ENCODE results near the gene GLIS1.

DNA sequence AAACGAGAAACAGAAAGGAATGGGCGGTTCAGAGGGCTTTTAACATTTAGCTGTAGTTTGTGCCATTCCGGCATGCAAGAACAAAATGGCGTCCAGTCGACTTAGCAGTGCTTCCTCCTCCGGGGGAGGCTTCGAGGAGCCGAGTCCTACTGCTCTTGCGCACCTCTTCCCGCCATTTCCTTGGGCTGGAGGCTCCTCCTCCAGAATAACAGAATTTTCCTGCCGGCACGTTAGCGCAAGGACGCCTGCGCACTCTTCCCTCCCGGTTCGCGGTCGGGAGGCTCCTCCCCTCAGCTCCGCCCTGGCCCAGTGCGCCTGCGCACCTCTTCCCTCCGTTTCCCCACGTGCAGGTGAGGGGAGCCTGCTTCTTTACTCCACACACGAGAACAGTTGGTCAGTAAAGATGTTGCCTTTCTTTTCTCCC lies 278.7 kb downstream of the GLIS1 start:
- TF ChIP-seq, protein P1, sequence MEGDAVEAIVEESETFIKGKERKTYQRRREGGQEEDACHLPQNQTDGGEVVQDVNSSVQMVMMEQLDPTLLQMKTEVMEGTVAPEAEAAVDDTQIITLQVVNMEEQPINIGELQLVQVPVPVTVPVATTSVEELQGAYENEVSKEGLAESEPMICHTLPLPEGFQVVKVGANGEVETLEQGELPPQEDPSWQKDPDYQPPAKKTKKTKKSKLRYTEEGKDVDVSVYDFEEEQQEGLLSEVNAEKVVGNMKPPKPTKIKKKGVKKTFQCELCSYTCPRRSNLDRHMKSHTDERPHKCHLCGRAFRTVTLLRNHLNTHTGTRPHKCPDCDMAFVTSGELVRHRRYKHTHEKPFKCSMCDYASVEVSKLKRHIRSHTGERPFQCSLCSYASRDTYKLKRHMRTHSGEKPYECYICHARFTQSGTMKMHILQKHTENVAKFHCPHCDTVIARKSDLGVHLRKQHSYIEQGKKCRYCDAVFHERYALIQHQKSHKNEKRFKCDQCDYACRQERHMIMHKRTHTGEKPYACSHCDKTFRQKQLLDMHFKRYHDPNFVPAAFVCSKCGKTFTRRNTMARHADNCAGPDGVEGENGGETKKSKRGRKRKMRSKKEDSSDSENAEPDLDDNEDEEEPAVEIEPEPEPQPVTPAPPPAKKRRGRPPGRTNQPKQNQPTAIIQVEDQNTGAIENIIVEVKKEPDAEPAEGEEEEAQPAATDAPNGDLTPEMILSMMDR (IDR thresholded peaks at IDR 0.05; ENCODE audit: insufficient read depth, low read length, poor library complexity, severe bottlenecking): no peak
- TF ChIP-seq EZH2phosphoT487 (conservative IDR thresholded peaks at IDR 0.05; ENCODE audit: low read length): no peak
